ENCODE measurements around the gene RRP12.

Gene RRP12

DNA sequence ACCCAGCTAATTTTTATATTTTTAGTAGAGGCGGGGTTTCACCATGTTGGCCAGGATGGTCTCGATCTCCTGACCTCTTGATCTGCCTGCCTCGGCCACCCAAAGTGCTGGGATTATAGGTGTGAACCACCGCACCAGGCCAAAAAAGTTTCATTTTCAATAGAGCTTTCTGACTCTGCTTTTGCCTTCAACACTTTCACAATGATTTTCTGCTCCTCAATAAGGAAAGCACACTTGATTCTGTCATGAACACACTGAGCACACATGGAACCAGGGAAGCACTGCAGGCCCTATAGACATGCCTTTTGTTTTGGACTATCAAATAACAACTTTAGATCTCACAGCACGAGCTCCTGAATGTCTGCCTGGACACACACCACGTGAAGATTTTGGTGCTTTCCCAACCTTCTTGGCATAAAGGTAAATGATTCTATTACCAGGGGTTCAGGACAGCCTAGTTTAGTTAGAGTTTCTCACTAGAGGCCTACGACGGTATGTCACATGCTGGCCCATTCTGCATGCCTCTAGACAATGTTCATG, 8.0 kb downstream of the RRP12 start:
- TF ChIP-seq NFIC (IDR thresholded peaks at IDR 0.05) (no peak), TEAD4 (IDR thresholded peaks at IDR 0.05) (no peak)

DNA sequence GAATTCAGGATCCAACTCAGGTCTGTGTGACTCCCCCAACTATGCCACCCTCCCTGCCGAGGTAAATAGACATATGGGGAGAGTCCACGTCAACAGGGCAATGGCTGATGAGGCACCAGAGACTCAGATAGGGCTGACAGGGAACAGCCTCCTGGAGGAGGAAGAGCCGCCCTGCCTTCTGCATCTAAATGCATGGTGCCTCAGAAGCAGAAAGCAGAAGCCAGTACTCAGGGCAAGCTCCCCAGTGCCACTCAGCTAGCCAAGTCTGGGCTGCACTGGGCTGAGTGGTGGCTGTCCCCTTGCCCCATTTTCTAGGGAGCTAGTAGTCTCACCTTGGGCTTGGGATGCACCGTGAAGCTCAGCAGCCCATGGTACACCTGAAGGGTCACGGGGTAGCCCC, 11.0 kb downstream of the RRP12 start:
- TF ChIP-seq TCF12 (IDR thresholded peaks at IDR 0.05; ENCODE audit: low read depth) (no peak), YY1 (IDR thresholded peaks at IDR 0.05; ENCODE audit: low read depth) (no peak), CEBPB (IDR thresholded peaks at IDR 0.05) (no peak), NFIC (IDR thresholded peaks at IDR 0.05) (no peak)
- TF ChIP-seq, protein P1, sequence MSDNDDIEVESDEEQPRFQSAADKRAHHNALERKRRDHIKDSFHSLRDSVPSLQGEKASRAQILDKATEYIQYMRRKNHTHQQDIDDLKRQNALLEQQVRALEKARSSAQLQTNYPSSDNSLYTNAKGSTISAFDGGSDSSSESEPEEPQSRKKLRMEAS (IDR thresholded peaks at IDR 0.05) = no peak
- TF ChIP-seq, protein P2, sequence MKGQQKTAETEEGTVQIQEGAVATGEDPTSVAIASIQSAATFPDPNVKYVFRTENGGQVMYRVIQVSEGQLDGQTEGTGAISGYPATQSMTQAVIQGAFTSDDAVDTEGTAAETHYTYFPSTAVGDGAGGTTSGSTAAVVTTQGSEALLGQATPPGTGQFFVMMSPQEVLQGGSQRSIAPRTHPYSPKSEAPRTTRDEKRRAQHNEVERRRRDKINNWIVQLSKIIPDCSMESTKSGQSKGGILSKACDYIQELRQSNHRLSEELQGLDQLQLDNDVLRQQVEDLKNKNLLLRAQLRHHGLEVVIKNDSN (IDR thresholded peaks at IDR 0.05) = no peak

DNA sequence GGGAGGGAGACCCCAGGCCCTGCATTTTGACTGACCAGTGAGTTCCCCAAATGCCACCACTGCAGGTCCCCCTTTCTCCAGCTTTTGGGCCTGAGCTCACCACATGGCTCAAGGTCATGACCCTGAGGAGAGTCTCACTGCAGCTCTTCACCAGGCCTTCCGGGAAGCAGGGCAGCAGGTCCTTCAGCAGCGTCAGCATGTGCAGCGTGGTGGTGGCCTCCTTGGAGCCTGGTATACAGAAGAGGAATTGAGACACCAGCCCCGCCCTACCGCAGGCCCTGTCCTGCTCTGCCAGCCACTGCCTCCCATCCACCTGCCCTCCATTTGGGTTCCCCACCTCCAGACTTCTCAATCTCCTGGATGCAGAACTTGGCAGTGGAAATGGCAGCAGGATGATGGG, 13.0 kb downstream of the RRP12 start:
- TF ChIP-seq, protein P3, sequence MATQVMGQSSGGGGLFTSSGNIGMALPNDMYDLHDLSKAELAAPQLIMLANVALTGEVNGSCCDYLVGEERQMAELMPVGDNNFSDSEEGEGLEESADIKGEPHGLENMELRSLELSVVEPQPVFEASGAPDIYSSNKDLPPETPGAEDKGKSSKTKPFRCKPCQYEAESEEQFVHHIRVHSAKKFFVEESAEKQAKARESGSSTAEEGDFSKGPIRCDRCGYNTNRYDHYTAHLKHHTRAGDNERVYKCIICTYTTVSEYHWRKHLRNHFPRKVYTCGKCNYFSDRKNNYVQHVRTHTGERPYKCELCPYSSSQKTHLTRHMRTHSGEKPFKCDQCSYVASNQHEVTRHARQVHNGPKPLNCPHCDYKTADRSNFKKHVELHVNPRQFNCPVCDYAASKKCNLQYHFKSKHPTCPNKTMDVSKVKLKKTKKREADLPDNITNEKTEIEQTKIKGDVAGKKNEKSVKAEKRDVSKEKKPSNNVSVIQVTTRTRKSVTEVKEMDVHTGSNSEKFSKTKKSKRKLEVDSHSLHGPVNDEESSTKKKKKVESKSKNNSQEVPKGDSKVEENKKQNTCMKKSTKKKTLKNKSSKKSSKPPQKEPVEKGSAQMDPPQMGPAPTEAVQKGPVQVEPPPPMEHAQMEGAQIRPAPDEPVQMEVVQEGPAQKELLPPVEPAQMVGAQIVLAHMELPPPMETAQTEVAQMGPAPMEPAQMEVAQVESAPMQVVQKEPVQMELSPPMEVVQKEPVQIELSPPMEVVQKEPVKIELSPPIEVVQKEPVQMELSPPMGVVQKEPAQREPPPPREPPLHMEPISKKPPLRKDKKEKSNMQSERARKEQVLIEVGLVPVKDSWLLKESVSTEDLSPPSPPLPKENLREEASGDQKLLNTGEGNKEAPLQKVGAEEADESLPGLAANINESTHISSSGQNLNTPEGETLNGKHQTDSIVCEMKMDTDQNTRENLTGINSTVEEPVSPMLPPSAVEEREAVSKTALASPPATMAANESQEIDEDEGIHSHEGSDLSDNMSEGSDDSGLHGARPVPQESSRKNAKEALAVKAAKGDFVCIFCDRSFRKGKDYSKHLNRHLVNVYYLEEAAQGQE (IDR thresholded peaks at IDR 0.05; ENCODE audit: low read depth) = no peak
- TF ChIP-seq, protein P2 (IDR thresholded peaks at IDR 0.05) = no peak
- TF ChIP-seq YY1 (IDR thresholded peaks at IDR 0.05; ENCODE audit: low read depth) = no peak
- TF ChIP-seq FOXM1 (IDR thresholded peaks at IDR 0.05; ENCODE audit: borderline replicate concordance, low read depth) = no peak
- no peak for TF ChIP-seq EP300 (IDR thresholded peaks at IDR 0.05; ENCODE audit: borderline replicate concordance)
- TF ChIP-seq TEAD4 (IDR thresholded peaks at IDR 0.05) = no peak
- TF ChIP-seq RAD21 (IDR thresholded peaks at IDR 0.05; ENCODE audit: low read depth) = no peak
- TF ChIP-seq CEBPB (IDR thresholded peaks at IDR 0.05) = no peak
- no peak for TF ChIP-seq TAF1 (IDR thresholded peaks at IDR 0.05; ENCODE audit: low read depth)

DNA sequence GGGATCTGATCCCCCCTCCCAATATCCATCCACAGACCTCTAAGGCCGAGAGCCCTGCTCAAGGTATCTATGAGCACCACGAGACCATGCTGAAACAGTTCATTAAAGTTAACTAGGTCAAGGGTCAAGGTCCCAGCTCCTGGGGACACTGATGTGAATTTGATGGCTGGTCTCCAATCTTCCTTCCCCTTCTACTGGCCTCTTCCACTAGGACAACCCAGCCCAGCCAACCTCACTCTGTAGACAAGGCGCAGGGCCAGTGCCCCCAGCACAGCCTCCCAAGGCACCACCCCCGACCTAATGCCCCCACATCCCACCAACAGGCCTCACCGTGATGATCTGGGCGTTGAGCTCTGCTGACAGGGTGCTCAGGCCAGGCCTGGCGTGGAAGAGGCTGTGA, 15.6 kb downstream of the RRP12 start:
- TF ChIP-seq, protein P3 (IDR thresholded peaks at IDR 0.05; ENCODE audit: low read depth) = no peak
- TF ChIP-seq TAF1 (IDR thresholded peaks at IDR 0.05; ENCODE audit: low read depth) (no peak), EP300 (IDR thresholded peaks at IDR 0.05; ENCODE audit: borderline replicate concordance) (no peak), FOXM1 (IDR thresholded peaks at IDR 0.05; ENCODE audit: borderline replicate concordance, low read depth) (no peak), CREB1 (IDR thresholded peaks at IDR 0.05; ENCODE audit: low read depth) (no peak), RAD21 (IDR thresholded peaks at IDR 0.05; ENCODE audit: low read depth) (no peak), CEBPB (IDR thresholded peaks at IDR 0.05) (no peak), TEAD4 (IDR thresholded peaks at IDR 0.05) (no peak), YY1 (IDR thresholded peaks at IDR 0.05; ENCODE audit: low read depth) (no peak), EGR1 (IDR thresholded peaks at IDR 0.05) (no peak), TCF12 (IDR thresholded peaks at IDR 0.05; ENCODE audit: low read depth) (no peak), ZBTB7A (IDR thresholded peaks at IDR 0.05; ENCODE audit: low read depth) (no peak), NFIC (IDR thresholded peaks at IDR 0.05) (no peak)
- TF ChIP-seq, protein P2 (IDR thresholded peaks at IDR 0.05) = no peak
- TF ChIP-seq, protein P1 (IDR thresholded peaks at IDR 0.05) = no peak

DNA sequence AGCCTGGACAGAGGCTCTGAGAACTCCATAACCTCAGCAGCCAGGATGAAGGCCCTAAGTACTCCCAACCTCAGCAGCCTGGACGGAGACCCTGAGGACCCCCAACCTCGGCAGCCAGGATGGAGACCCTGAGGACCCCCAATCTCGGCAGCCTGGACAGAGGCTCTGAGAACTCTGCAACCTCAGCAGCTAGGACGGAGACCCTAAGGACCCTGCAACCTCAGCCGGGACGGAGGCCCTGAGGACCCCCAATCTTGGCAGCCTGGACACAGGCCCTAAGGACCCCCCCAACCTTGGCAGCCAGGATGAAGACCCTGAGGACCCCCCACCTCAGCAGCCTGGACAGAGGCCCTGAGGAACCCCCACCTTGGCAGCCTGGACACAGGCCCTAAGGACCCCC, 16.5 kb downstream of the RRP12 start:
- TF ChIP-seq RAD21 (IDR thresholded peaks at IDR 0.05; ENCODE audit: low read depth) (no peak), ZBTB7A (IDR thresholded peaks at IDR 0.05; ENCODE audit: low read depth) (no peak), FOXM1 (IDR thresholded peaks at IDR 0.05; ENCODE audit: borderline replicate concordance, low read depth) (no peak)

DNA sequence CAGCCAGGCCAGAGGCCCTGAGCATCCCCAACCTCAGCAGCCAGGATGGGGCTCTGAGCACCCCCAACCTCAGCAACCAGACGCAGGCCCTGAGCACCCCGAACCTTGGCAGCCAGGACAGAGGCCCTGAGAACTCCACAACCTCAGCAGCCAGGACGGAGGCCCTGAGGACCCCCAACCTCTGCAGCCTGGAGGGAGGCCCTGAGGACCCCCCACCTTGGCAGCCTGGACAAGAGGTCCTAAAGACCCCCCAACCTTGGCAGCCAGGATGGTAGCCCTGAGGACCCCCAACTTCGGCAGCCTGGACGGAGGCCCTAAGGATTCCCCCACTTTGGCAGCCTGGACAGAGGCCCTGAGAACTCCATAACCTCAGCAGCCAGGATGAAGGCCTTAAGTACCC, 17.0 kb downstream of the RRP12 start:
- TF ChIP-seq YY1 (IDR thresholded peaks at IDR 0.05; ENCODE audit: low read depth) = no peak

DNA sequence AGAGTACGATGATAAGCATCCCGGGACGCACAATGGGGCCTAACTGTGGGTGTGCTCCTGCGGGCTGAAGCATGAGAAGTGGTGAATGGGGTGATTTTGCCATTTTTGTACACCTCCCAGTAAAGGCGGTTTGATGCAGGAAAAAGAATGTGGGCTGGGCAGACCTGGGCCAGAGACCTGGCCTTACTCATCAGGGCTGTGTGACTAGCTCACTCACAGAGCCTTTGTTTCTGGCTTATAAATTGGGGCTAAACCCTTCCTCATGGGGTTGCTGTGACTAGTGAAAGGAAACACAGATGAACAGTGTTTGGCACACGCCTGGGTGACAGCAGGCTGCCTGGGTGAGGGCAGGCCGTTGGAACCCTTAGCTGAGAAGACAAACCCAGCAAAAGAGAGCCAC, 18.0 kb downstream of the RRP12 start:
- TF ChIP-seq, protein P2 (IDR thresholded peaks at IDR 0.05) = no peak
- TF ChIP-seq TCF12 (IDR thresholded peaks at IDR 0.05; ENCODE audit: low read depth) = no peak
- TF ChIP-seq FOXM1 (IDR thresholded peaks at IDR 0.05; ENCODE audit: borderline replicate concordance, low read depth) = no peak
- TF ChIP-seq TEAD4 (IDR thresholded peaks at IDR 0.05) = no peak
- TF ChIP-seq, protein P1 (IDR thresholded peaks at IDR 0.05) = no peak
- no peak for TF ChIP-seq YY1 (IDR thresholded peaks at IDR 0.05; ENCODE audit: low read depth)
- TF ChIP-seq NFIC (IDR thresholded peaks at IDR 0.05) = no peak
- TF ChIP-seq CEBPB (IDR thresholded peaks at IDR 0.05) = no peak
- TF ChIP-seq, protein P3 (IDR thresholded peaks at IDR 0.05; ENCODE audit: low read depth) = no peak
- TF ChIP-seq EGR1 (IDR thresholded peaks at IDR 0.05) = no peak
- TF ChIP-seq ZBTB7A (IDR thresholded peaks at IDR 0.05; ENCODE audit: low read depth) = no peak
- TF ChIP-seq EP300 (IDR thresholded peaks at IDR 0.05; ENCODE audit: borderline replicate concordance) = no peak
- TF ChIP-seq RAD21 (IDR thresholded peaks at IDR 0.05; ENCODE audit: low read depth) = no peak
- no peak for TF ChIP-seq TAF1 (IDR thresholded peaks at IDR 0.05; ENCODE audit: low read depth)
- TF ChIP-seq CREB1 (IDR thresholded peaks at IDR 0.05; ENCODE audit: low read depth) = no peak
